ENCODE data around the gene LHX5. TPM values are rescaled to one million over a fixed set of nuclear protein-coding genes. Genes with fewer than 3 reads are reported as not detected.

Gene LHX5
- total RNA-seq, 4 donors from 2014 or later = not detected

- Histone ChIP-seq H3K9me3 (no peaks in the 10 kb centered on the region), H3K27ac (no peak overlapping the region), H3K27me3 (peaks cover 100% of the 10 kb centered on the region), H3K4me3 (no peak overlapping the region), H3K4me1 (peaks cover 0 to 17% (median 13%) of the 10 kb centered on the region in 4 donors), H3K36me3 (no peaks in the 10 kb centered on the region)
- TF ChIP-seq POLR2AphosphoS5 (IDR thresholded peaks at IDR 0.05) = no peak
- TF ChIP-seq CTCF (IDR thresholded peaks at IDR 0.05) = no peak
- TF ChIP-seq POLR2A (IDR thresholded peaks at IDR 0.05) = no peak
- no peak for TF ChIP-seq EP300 (IDR thresholded peaks at IDR 0.05; ENCODE audit: low read depth)
- in situ Hi-C loops (cut with MboI; ENCODE audit: low pct_ligation_motif_present in 1 of 4, low pct_unique_long_range_greater_than_20kb in 1 of 4, low sequenced_read_pairs in 3 of 4) = loop anchor here in 2 of 4 donors (25.0 kb wide), 1 partner anchor 441 kb away; no protein-coding TSS in a partner anchor
- intact Hi-C loops (cut with DNase I; ENCODE audit: low total_unique reads) = loop anchor here (1.0 kb wide), 1 partner anchor 55 kb away; no protein-coding TSS in a partner anchor
- 13% methylated on average over 31 of the region's 53 CpGs; no CpG with 5 or more reads in 1 of the 2 donors for WGBS, 2 donors (ENCODE audit: low coverage in 1 of 2)
- DNase-seq = no peak
These were observed 626 bp downstream of the LHX5 start for GRCh38 chr12:113470871-113471618.

GRCh38 chr12:113469949-113470743 is 1.5 kb downstream of the LHX5 start:
- TF ChIP-seq POLR2A (IDR thresholded peaks at IDR 0.05) (no peak), CTCF (IDR thresholded peaks at IDR 0.05) (no peak), EP300 (IDR thresholded peaks at IDR 0.05; ENCODE audit: low read depth) (no peak), POLR2AphosphoS5 (IDR thresholded peaks at IDR 0.05) (no peak)
- no peak overlapping the region for H3K27ac ChIP-seq
- no peak for DNase-seq
- WGBS, 2 donors (ENCODE audit: low coverage in 1 of 2) = 0 to 21% methylated on average over 3 to 13 of the region's 19 CpGs
- in situ Hi-C loops (cut with MboI; ENCODE audit: low pct_ligation_motif_present in 1 of 4, low pct_unique_long_range_greater_than_20kb in 1 of 4, low sequenced_read_pairs in 3 of 4) = loop anchor here in 2 of 4 donors (25.0 kb wide), 1 partner anchor 442 kb away; no protein-coding TSS in a partner anchor
- H3K27me3 ChIP-seq = peaks cover 100% of the 10 kb centered on the region
- H3K4me1 ChIP-seq = peaks cover 0 to 20% (median 17%) of the 10 kb centered on the region in 4 donors
- H3K9me3 ChIP-seq = no peaks in the 10 kb centered on the region
- no peak overlapping the region for H3K4me3 ChIP-seq
- H3K36me3 ChIP-seq = no peaks in the 10 kb centered on the region
- intact Hi-C loops (cut with DNase I; ENCODE audit: low total_unique reads) = loop anchor here (10.0 kb wide), 1 partner anchor 445 kb away; no protein-coding TSS in a partner anchor

- no peak overlapping the region for H3K27ac ChIP-seq
- in situ Hi-C loops (cut with MboI; ENCODE audit: low pct_ligation_motif_present in 1 of 4, low pct_unique_long_range_greater_than_20kb in 1 of 4, low sequenced_read_pairs in 3 of 4) = loop anchor here in 2 of 4 donors (25.0 kb wide), 1 partner anchor 443 kb away; no protein-coding TSS in a partner anchor
- WGBS, 2 donors (ENCODE audit: low coverage in 1 of 2) = 22% methylated on average over 14 of the region's 17 CpGs; no CpG with 5 or more reads in 1 of the 2 donors
- intact Hi-C loops (cut with DNase I; ENCODE audit: low total_unique reads) = loop anchor here (10.0 kb wide), 1 partner anchor 445 kb away; no protein-coding TSS in a partner anchor
- H3K4me1 ChIP-seq = peaks cover 0 to 26% (median 22%) of the 10 kb centered on the region in 4 donors
- no peak for DNase-seq
- no peak for TF ChIP-seq CTCF (IDR thresholded peaks at IDR 0.05)
- no peak for TF ChIP-seq POLR2A (IDR thresholded peaks at IDR 0.05)
- no peak for TF ChIP-seq EP300 (IDR thresholded peaks at IDR 0.05; ENCODE audit: low read depth)
- TF ChIP-seq POLR2AphosphoS5 (IDR thresholded peaks at IDR 0.05) = no peak
- H3K27me3 ChIP-seq = peaks cover 100% of the 10 kb centered on the region
- no peaks in the 10 kb centered on the region for H3K36me3 ChIP-seq
- H3K4me3 ChIP-seq = no peak overlapping the region
- H3K9me3 ChIP-seq = no peaks in the 10 kb centered on the region
These were observed 2.3 kb downstream of the LHX5 start for GRCh38 chr12:113469224-113469948.

All from transverse colon (tissue), 4 donors.